ENCODE results near the gene TCERG1L.

Gene TCERG1L

GRCh38 chr10:131226446-131227162 lies 84.9 kb downstream of the TCERG1L start:
- DNase-seq (ENCODE audit: low read depth in 2 of 2) = no peak

- no peak for DNase-seq (ENCODE audit: low read depth in 2 of 2)
These were observed 87.4 kb downstream of the TCERG1L start for GRCh38 chr10:131224106-131224505.

DNA sequence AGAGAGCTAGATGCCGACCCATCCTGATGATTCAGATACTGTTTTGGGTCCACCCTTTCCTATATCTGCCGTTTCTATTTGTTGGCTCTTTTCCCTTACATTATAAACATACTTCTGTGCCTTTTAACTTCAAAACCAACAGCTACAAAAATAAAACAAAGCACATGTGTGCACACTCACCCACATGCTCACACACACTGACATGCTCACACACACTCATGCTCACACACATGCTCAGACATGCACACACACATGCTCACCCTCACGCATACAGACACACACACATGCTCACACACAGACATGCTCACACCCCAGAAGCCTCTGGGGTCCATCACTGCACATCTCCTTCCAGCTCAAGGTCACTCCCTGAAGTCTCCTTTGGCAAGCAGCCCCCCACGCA lies 88.1 kb downstream of the TCERG1L start:
- no peak for DNase-seq (ENCODE audit: low read depth in 2 of 2)

GRCh38 chr10:131222986-131223385 lies 88.5 kb downstream of the TCERG1L start:
- no peak for DNase-seq (ENCODE audit: low read depth in 2 of 2)

GRCh38 chr10:131221632-131222277 lies 89.8 kb downstream of the TCERG1L start:
- no peak for DNase-seq (ENCODE audit: low read depth in 2 of 2)

- no peak for DNase-seq (ENCODE audit: low read depth in 2 of 2)
These were observed 90.8 kb downstream of the TCERG1L start for GRCh38 chr10:131220601-131221171.

DNA sequence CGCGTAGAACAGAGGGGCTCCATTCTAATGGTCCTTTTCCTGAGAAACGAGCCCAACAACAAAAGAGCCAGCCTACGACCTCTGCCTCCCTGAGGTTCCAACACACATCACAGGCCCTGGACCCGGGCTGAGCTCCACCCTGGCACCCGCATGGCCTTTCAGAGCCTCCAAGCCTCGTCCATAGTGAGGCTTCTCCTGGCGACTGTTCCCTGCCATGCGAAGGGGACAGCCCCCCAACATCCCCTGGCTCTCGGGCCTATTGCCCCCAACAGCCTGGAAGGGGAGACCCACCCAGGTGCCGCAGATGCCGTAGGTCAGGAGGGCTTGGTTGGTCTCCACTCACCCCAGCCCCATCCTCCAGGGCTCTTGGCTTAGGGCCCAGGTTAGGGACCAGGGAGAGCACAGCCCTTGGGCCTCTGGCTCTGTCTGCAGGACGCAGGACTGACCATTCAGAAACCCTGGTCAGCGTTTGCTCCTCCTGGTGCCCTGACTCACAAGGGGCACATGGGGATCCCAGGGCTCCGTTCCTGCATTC lies 91.5 kb downstream of the TCERG1L start:
- DNase-seq (ENCODE audit: low read depth in 2 of 2) = no peak

GRCh38 chr10:131219584-131219886 lies 92.0 kb downstream of the TCERG1L start:
- DNase-seq (ENCODE audit: low read depth in 2 of 2) = no peak

DNA sequence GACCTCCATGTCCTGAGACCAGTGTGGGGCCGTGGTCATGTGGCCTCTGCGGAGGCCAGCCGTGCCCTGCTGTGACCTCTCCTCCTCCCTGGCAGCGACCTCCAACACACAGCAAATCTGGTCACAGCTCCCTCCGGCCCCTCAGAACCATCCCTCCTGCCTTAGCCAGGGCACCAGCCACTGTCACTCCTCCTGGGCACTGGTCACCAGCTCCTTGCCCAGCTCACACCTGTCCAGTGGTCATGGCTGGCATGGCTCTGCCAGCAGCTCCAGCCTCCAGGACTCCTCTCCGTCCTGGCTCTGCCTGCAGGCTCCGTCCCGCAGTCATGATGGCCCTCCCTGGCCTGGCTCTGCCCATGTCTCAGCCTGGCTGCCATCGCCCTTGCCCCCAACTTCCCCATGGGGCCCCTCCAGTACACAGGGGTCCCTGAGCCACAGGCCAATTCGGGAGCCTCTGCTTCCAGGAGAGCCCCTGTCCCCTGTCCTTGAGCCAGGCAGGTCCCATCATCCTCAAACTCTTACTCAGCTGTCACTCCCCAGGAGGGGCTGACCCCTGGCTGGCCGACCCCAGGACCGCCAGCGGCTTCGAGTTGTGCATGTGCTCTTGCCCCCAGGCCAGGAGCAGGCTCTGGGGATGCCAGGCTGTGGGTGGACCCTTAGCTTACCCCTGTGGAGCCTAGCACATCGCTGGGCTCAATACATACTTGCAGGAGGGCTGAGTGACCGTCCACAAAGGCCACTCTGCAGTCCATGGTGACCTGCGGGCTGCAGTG lies 92.5 kb downstream of the TCERG1L start:
- DNase-seq (ENCODE audit: low read depth in 2 of 2) = no peak

DNA sequence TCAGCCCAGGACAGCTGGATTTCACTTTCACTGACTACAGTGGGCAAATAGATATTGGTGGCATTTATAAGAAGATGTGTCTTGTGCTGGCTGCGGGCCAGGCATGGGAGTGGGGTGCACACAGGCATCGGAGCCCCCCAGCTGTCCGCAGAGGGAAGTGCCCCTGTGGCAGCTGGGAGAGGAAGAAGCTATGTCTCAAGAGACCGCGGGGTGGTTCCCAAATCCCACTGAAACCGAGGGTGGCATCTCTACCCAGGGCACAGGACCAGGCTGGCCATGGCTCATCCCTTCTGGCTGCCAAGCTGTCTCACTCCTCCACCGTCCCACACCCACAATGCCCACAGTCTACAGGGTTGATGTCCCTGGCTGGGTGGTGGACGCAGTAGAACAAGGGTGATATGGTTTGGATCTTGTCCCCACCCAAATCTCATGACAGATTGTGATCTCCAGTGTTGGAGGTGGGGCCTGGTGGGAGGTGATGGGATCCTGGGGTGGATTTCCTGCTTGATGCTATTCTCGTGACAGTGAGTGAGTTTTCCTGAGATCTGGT lies 94.8 kb downstream of the TCERG1L start:
- DNase-seq (ENCODE audit: low read depth in 2 of 2) = no peak

DNA sequence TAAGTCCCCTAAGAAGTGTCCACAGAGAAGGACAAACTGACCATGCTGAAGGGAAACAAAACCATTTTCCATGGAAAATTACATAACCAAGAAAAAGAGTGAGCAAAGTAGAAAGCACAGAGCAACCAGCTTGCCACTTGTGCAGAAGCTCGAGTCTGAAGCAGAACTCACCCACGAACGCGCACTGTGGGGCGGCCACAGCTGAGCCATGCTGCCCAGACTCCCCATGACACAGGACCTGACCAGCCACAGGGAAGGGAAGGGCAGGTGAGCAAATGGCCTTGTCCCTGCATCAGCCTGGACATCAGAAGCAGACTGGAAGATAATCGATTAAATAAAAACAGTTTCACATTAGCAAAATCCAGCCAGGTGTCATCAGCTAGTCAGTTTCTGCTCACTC lies 95.7 kb downstream of the TCERG1L start:
- DNase-seq (ENCODE audit: low read depth in 2 of 2) = no peak

GRCh38 chr10:131214521-131215244 lies 96.8 kb downstream of the TCERG1L start:
- DNase-seq (ENCODE audit: low read depth in 2 of 2) = no peak

- DNase-seq (ENCODE audit: low read depth in 2 of 2) = no peak
These were observed 97.6 kb downstream of the TCERG1L start for GRCh38 chr10:131213741-131214505.

- no peak for DNase-seq (ENCODE audit: low read depth in 2 of 2)
These were observed 98.7 kb downstream of the TCERG1L start for GRCh38 chr10:131212763-131213325.

DNA sequence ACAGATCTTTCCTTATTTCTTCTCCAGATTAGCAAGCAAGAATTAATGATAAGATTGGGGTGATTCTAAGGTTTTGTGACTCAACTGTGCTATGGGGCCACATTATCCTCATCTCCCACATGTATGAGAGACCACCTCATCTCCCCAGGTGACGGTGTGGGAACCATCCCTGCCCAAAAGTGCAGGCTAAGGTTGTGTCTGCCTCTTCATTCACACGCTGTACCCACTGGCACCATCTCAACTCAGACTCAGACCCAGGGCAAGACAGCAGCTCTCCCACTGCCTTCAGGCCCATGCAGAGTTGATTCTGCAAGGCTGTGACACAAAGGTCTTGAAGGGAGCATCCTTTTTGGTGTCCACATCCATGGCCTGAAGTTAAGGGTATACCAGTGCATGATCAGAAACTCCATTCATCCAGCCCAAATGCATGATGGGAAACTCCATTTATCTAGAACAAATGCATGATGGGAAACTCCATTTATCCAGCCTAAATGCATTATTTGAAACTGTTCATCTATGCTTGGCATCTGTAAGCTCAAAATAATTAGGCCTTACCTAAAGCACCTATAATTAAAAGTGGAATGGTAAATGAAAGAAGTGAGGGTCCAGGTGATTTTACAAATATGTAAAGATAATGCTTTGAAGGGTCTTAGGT lies 99.4 kb downstream of the TCERG1L start:
- no peak for DNase-seq (ENCODE audit: low read depth in 2 of 2)

DNA sequence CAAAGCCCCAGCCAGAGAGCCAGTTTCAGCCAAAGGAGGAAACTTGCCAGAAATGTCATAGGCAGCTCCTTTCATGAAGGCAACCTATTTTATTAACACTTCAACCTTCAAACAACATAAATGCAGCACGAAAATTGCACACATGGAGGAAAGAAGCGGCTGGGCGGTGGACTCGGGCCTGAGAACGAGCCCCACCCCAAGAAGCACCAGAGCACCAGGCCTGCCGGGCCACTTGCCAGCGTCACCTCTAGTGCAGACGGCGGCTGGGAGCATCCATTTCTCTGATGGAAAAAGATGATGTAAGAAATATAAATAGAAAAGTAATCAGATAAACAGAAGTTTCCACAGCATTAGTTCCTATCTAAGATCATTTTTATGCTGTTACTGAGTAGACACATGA lies 100.0 kb downstream of the TCERG1L start:
- no peak for DNase-seq (ENCODE audit: low read depth in 2 of 2)

DNA sequence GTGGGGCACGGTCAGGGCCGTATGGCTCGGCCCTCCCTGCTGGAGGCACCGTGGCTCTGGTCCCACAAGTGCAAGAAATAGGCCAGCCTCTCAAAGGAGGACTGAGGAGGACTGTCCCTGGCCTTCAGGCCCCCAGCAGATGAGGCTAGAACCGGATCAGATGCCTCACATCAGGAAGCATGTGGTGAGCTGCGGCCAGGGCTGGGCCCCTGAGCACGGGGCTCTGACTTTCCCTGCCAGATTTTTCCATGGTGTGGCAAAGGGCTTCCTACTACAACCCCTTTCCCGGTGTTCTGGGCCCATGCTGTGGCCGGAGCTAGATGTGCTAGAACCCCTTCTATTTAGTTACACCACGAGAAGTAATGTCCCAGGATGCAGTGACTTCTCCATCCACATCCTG lies 100.4 kb downstream of the TCERG1L start:
- no peak for DNase-seq (ENCODE audit: low read depth in 2 of 2)

DNA sequence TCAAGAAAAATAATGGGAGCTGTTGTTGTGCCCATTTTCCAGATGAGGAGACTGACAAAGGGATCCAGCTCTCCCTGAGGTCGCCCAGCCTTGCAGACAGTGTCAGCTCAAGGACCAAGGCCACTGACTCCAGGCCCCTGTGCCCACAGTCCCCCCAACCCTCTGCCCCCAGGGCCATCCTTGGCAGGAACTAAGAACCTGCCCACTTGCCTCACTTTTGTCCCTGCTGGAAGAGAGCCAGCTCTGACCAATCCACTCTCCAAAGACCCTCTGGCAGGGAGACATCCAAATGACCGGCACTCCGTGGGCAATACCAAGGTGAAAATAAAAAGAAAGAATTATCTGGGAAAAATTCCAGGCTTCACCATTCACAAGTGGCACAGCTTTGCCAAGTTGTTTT lies 101.3 kb downstream of the TCERG1L start:
- no peak for DNase-seq (ENCODE audit: low read depth in 2 of 2)

DNA sequence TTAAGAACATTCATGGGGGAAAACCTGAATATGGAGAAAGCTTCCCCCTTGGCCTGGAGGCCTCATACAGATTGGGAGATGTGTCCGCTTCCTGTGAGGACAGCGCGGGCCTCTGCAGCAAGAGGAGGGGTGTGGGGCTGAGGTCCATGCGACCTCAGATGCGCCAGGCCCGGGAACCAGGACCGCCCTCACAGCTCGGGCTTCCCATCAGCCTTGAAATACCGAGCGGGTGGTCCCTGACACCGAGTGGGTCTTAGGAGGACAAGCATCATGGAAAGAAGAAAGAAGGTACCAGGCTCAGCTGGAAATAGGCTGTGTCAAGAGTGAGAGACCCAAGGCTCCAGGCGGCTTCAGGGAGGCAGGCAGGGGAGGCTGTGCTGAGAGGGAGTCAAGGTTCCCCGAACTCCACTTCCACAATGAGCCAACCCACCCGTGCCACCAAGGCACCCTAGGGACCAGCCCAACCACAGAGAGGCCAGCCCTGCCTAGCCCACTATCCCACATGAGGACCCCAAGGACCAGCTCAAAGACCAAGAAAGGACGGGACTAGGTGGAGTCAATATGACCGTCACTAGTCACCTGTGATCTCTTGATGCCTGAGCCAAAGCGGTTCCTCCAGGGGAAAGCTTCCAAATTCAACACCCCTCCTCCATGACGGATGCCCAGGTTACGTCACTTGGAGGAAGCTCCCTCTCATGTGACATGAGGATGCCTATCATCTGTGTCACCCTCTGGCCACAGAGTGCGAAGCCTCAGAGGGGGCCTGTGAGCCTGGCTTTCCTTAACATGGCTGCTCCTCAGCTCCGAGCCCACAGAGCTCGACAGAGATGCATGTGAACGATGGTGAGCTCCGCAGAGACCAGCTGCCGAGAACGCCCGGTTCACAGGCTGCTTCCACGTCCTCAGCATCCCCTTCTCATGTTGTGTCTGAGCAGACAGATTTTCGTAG lies 103.7 kb downstream of the TCERG1L start:
- DNase-seq (ENCODE audit: low read depth in 2 of 2) = no peak

Data from stimulated activated CD4-positive, alpha-beta T cell treated with anti-CD3 and anti-CD28 coated beads, Interleukin-15, amount 100 ng/mL, for 48 hours (primary cell).